LNCaP clone FGC (cell line): ENCODE measurements around the gene PERM1.

Experiments used
- DNase-seq: peaks from one replicate; pipeline ENCODE4 v3.0.0-alpha.2; 2011; ENCODE audit warnings: low read depth
- H3K4me3 ChIP-seq: 2 replicates; pipeline ENCODE4 v1.5.1; 2011; ENCODE audit warnings: mild to moderate bottlenecking, low read depth, low read length, control low read depth
- TF ChIP-seq, protein P1 (sequence below): IDR thresholded peaks from 2 replicates; pipeline ENCODE4 v1.5.1; 2012; ENCODE audit warnings: mild to moderate bottlenecking; ENCODE audit not compliant: control insufficient read depth, insufficient read depth; ENCODE audit errors: extremely low read depth

PERM1 gene

DNA sequence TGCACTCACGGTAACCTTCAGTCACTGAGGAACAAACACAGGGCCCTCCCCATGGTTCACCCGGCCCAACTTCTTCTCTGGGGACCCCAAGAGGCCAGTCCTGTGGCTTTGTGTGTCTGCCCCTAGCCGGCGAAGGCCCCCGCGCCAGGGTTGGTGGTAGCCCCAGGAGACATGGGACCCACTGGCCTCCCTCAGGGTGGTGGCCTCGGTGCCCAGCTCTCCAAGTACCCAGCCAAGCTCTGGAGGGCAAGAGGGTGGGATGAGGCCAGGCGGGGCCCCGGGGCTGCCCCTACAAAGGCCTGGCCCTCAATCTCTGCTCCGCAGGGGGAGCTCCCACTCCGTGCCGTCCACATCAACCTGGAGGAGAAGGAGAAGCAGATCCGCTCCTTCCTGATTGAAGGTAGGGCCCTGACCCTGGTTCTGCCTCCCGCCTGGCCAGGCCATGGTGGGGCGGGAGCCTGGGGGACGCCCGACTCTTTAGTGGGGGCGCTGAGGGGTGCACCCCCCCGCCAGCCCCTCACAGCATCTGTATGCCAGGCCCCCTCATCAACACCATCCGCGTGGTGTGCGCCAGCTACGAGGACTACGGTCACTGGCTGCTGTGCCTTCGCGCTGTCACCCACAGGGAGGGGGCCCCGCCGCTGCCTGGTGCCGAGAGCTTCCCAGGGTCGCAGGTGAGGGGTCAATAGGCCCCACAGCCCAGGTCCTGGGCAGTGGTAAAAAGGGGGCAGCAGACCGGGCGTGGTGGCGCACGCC is 10.0 kb downstream of the PERM1 start:
- TF ChIP-seq, protein P1, sequence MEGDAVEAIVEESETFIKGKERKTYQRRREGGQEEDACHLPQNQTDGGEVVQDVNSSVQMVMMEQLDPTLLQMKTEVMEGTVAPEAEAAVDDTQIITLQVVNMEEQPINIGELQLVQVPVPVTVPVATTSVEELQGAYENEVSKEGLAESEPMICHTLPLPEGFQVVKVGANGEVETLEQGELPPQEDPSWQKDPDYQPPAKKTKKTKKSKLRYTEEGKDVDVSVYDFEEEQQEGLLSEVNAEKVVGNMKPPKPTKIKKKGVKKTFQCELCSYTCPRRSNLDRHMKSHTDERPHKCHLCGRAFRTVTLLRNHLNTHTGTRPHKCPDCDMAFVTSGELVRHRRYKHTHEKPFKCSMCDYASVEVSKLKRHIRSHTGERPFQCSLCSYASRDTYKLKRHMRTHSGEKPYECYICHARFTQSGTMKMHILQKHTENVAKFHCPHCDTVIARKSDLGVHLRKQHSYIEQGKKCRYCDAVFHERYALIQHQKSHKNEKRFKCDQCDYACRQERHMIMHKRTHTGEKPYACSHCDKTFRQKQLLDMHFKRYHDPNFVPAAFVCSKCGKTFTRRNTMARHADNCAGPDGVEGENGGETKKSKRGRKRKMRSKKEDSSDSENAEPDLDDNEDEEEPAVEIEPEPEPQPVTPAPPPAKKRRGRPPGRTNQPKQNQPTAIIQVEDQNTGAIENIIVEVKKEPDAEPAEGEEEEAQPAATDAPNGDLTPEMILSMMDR, result no peak
- no peak for DNase-seq
- no peak overlapping the region for H3K4me3 ChIP-seq

GRCh38 chr1:970973-971730 is 10.7 kb downstream of the PERM1 start:
- H3K4me3 ChIP-seq, result no peak overlapping the region
- TF ChIP-seq, protein P1, result no peak

GRCh38 chr1:970242-970972 is 11.5 kb downstream of the PERM1 start:
- DNase-seq, result no peak
- TF ChIP-seq, protein P1, result no peak
- no peak overlapping the region for H3K4me3 ChIP-seq

More at GRCh38 chr1:970973-971730, 10.7 kb downstream of the PERM1 start:
- DNase-seq, result no peak

GRCh38 chr1:969260-969855 is 12.5 kb downstream of the PERM1 start:
- no peak for DNase-seq
- H3K4me3 ChIP-seq, result no peak overlapping the region
- TF ChIP-seq, protein P1, result no peak

DNA sequence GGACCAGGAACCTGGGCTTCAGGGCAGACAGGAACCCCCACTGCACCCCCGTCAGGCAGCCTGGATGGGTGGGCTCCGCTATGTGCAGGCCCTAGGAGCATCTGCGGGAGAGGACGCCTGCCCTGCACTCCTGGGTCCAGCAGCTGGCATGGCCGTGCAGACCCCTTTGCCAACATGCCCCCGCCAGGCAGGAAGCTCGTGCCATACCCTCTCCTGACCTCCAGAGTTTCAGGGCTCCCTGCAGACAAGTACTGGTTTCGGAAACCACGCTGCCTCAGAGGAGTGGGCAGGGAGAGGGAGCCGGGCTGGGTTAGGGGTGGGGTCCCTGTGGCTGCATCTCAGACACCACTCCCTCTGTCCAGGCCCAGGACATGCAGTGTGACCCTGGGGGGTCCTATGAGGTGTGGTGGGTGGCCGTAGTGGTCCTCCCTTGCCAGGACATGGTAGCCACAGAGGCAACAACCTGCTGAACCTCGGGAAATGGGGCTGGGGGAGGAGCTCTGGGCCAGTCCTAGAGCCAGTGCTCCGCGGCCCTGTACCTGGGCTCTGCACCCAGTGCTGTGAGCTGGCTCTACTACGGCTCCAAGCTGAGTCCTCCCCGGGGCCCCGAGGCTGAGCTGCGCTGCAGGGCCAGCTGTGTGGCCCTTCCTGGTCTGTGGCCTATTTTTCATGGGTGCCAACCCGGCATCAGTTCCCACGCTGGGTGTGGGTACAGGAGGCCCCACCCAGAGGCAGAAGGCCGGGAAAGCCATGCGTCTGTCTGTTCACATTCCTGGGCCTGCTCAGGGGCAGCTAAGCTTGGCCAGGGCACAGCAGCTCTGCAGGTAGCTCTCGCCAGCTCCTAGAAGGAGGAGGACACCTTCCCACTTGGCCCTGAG is 14.2 kb downstream of the PERM1 start:
- no peak for DNase-seq
- peak overlapping the region; percentile 82 for H3K4me3 ChIP-seq
- TF ChIP-seq, protein P1, result no peak

GRCh38 chr1:966704-967300 is 15.1 kb downstream of the PERM1 start:
- H3K4me3 ChIP-seq, result peak overlapping the region; percentile 82
- DNase-seq, result no peak
- TF ChIP-seq, protein P1, result no peak
